NCI-H2227 (cell line): ENCODE measurements around the gene SPHK1.
"Not testable (repeated sequence)": the region's sequence is repeated elsewhere in the genome, so short reads cannot be mapped to it uniquely, and the experiment has no call there.

Experiments used
- DNase-seq: peaks from one replicate; lab custom pipeline; 2025; ENCODE audit not compliant: unreplicated experiment; lab: John Stamatoyannopoulos, UW

SPHK1 gene

GRCh38 chr17:76384222-76384986 is at the start of gene SPHK1:
Gene SPHK1, plus strand, starts transcription at chr17:76384609. Its CDS starts 1,036 bp downstream, at chr17:76385645.
- DNase-seq = peak; percentile 69

- DNase-seq = no peak
Measured at GRCh38 chr17:76335716-76336381, 48.6 kb upstream of the SPHK1 start.

- DNase-seq = no peak
Measured at GRCh38 chr17:76336756-76337412, 47.5 kb upstream of the SPHK1 start.

GRCh38 chr17:76337413-76337777 is 47.0 kb upstream of the SPHK1 start:
- no peak for DNase-seq

- no peak for DNase-seq
Measured at GRCh38 chr17:76341301-76341700, 43.1 kb upstream of the SPHK1 start.

- DNase-seq = no peak
Measured at GRCh38 chr17:76343106-76343505, 41.3 kb upstream of the SPHK1 start.

GRCh38 chr17:76345377-76345974 is 38.9 kb upstream of the SPHK1 start:
- DNase-seq = no peak

GRCh38 chr17:76346936-76347335 is 37.5 kb upstream of the SPHK1 start:
- DNase-seq = not testable (repeated sequence)

GRCh38 chr17:76350463-76350862 is 33.9 kb upstream of the SPHK1 start:
- DNase-seq = no peak

GRCh38 chr17:76351526-76352071 is 32.8 kb upstream of the SPHK1 start:
- no peak for DNase-seq

GRCh38 chr17:76353004-76353598 is 31.3 kb upstream of the SPHK1 start:
- peak; percentile 57 for DNase-seq

- peak; percentile 95 for DNase-seq
Measured at GRCh38 chr17:76353599-76354316, 30.7 kb upstream of the SPHK1 start, which contains the start of gene PRPSAP1. Gene PRPSAP1, minus strand, starts transcription at chr17:76353916. Its CDS starts 213 bp downstream, at chr17:76353703.

GRCh38 chr17:76354317-76354729 is 30.1 kb upstream of the SPHK1 start:
- DNase-seq = no peak

GRCh38 chr17:76354747-76355310 is 29.6 kb upstream of the SPHK1 start:
- DNase-seq = no peak

- DNase-seq = no peak
Measured at GRCh38 chr17:76356803-76357456, 27.5 kb upstream of the SPHK1 start.

GRCh38 chr17:76357597-76358158 is 26.7 kb upstream of the SPHK1 start:
- no peak for DNase-seq

GRCh38 chr17:76359375-76359774 is 25.0 kb upstream of the SPHK1 start:
- DNase-seq = no peak

GRCh38 chr17:76359776-76360175 is 24.6 kb upstream of the SPHK1 start:
- DNase-seq = not testable (repeated sequence)

GRCh38 chr17:76360461-76360860 is 23.9 kb upstream of the SPHK1 start:
- DNase-seq = no peak
